ENCODE results near the gene TUBA8.

DNA sequence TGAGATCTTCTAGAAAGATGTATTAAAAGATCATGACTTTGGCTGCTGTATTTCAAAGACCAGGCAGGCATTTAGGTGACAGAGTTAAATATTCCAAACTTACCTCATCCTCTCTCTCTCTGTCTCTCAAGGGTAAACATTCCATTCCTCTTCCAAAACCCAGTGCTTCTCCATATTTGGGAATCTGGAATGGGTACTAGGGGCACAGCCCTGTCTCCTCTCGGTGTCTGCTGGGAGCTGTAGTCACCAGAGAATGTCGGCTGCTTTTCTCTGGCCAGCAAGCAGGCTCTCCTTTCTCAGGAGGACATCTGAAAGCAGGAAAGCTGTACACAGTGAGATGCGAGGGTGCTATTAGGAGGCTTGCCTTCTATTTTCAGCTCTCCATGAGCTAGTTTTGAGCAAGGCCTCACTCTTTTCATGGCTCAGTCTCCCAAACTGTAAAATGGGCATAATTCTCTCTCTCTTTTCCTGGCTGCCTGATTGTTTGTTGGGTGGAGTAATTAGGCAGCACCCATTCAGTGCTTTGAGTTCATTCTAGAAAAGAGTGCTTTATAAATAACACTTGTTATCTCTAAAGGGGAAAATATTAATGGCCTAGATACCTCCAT, 42.1 kb upstream of the TUBA8 start:
- TF ChIP-seq, protein P1, sequence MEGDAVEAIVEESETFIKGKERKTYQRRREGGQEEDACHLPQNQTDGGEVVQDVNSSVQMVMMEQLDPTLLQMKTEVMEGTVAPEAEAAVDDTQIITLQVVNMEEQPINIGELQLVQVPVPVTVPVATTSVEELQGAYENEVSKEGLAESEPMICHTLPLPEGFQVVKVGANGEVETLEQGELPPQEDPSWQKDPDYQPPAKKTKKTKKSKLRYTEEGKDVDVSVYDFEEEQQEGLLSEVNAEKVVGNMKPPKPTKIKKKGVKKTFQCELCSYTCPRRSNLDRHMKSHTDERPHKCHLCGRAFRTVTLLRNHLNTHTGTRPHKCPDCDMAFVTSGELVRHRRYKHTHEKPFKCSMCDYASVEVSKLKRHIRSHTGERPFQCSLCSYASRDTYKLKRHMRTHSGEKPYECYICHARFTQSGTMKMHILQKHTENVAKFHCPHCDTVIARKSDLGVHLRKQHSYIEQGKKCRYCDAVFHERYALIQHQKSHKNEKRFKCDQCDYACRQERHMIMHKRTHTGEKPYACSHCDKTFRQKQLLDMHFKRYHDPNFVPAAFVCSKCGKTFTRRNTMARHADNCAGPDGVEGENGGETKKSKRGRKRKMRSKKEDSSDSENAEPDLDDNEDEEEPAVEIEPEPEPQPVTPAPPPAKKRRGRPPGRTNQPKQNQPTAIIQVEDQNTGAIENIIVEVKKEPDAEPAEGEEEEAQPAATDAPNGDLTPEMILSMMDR (conservative IDR thresholded peaks at IDR 0.05; ENCODE audit: low read depth, low read length): no peak
- no peak for TF ChIP-seq EZH2phosphoT487 (IDR thresholded peaks at IDR 0.05; ENCODE audit: borderline replicate concordance, low read length)
